Mucosa of descending colon (tissue), 3 donors: ENCODE results near the gene CHRNA9. TPM values are rescaled to one million over a fixed set of nuclear protein-coding genes. Genes with fewer than 3 reads are reported as not detected.
"Not testable (repeated sequence)": the region's sequence is repeated elsewhere in the genome, so short reads cannot be mapped to it uniquely, and the experiment has no call there.

Experiments used
- ATAC-seq: fragments of 200-7000 bp; cut with Tn5 transposase; one replicate; pipeline ENCODE4 v1.9.1; 2020; ENCODE audit warnings: mild to moderate bottlenecking, moderate library complexity
- DNase-seq, 3 donors: peaks; one replicate each; pipeline ENCODE4 v3.0.0-alpha.2; 2020
- H3K36me3 ChIP-seq: fragments of 200-600 bp; one replicate; pipeline ENCODE4 v1.8.0; 2021; ENCODE audit warnings: low read depth, mild to moderate bottlenecking
- H3K4me1 ChIP-seq: fragments of 200-600 bp; one replicate; pipeline ENCODE4 v1.8.0; 2021; ENCODE audit warnings: low read depth, mild to moderate bottlenecking
- H3K4me3 ChIP-seq: fragments of 200-600 bp; one replicate; pipeline ENCODE4 v1.8.0; 2021; ENCODE audit warnings: mild to moderate bottlenecking
- H3K9me3 ChIP-seq: fragments of 200-600 bp; one replicate; pipeline ENCODE4 v1.8.0; 2021; ENCODE audit warnings: mild to moderate bottlenecking
- intact Hi-C, 2 donors: fragments of 100-400 bp; cut with DNase I in 1 of 2; cut with micrococcal nuclease in 1 of 2; formaldehyde crosslinking; loops; one replicate each; pipeline versions ENCODE4 v1.11.0 to v1.11.1; 2022; cut with DNase I, micrococcal nuclease
- long read RNA-seq, 2 donors: library from polyadenylated mRNA; unstranded; transcript quantifications; one replicate each; pipeline ENCODE4 v2.0.0, GENCODE V29; 2019 to 2021
- total RNA-seq, 3 donors: library from RNA; stranded (reverse); fragmentation: NEBNext Ultra II Directional in 2 of 3; extraction: Animal tissue kit (Norgen Biotek cat#: 25700) in 2 of 3; gene quantifications; one replicate each; pipeline versions ENCODE4 v1.2.1 to v1.2.4, GENCODE V29; 2021 to 2023
- TF ChIP-seq, protein P1 (sequence below): fragments of 200-600 bp; IDR thresholded peaks from one replicate; pipeline ENCODE4 v1.8.0; 2022; ENCODE audit warnings: antibody characterized with exemption, mild to moderate bottlenecking
- donor health status: DM: no; HTN: no; CAD: no; lungs with moderate emphysema.
- donor health status: DM: no; HTN: no; CAD: no.
- donor health status: DM: no; HTN: yes; CAD: no.

CHRNA9 gene, protein sequence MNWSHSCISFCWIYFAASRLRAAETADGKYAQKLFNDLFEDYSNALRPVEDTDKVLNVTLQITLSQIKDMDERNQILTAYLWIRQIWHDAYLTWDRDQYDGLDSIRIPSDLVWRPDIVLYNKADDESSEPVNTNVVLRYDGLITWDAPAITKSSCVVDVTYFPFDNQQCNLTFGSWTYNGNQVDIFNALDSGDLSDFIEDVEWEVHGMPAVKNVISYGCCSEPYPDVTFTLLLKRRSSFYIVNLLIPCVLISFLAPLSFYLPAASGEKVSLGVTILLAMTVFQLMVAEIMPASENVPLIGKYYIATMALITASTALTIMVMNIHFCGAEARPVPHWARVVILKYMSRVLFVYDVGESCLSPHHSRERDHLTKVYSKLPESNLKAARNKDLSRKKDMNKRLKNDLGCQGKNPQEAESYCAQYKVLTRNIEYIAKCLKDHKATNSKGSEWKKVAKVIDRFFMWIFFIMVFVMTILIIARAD
- not detected for total RNA-seq
- long read RNA-seq, donor 1 = 0 reads
- long read RNA-seq, donor 2 = 0 reads

DNA sequence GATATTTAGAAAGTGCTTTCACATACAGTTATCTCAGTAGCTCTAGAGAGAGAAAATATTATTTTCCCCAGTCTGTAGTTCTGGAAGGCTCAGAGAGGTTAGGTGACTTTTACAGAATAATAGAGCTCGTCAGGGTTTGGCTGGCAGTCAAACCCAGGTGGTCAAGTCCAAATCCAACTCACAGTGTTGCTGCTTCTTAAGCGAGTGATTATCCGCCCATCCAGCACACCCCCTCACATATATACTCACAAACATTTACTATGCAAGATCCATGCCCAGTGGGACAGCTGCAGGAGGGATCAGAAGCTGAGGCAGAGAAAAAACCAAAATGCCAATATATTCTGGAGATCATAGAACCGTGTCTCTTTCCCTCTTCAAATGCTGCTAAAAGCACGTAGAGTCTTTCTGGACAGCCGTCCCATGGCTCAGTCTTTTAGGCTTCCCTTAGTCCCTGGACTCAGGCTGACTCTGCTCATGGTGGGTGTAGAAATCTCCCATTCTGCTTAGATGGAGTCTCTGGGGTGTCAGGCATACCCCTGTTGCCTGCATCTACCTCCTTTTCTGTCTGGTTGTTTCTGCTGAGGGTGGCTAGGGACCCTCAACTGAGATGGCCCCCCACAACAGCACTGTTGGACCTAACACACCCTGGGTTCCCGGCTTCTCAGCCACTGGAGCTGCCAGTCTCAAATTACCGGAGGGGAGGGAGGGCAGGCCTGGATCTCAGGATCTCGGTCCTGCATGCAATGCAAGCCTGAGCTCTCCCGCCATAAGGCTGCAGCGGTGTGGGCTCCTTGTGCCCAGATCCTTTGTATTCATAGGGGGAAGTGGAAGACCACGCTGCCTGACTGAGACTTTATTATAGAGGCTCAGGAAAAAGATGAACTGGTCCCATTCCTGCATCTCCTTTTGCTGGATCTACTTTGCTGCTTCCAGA is at the start of gene CHRNA9:
CHRNA9 (plus strand) TSS at position 743 of the 934 bp plus-strand sequence; CDS start at position 878, 135 bp downstream.
- Histone ChIP-seq H3K4me3 (no peak within 1 kb of the TSS), H3K4me1 (no peaks in the 10 kb centered on the region), H3K36me3 (no peaks in the 10 kb centered on the region), H3K9me3 (no peaks in the 10 kb centered on the region)
- intact Hi-C loops = no loop called here
- no peak for ATAC-seq
- TF ChIP-seq, protein P1, sequence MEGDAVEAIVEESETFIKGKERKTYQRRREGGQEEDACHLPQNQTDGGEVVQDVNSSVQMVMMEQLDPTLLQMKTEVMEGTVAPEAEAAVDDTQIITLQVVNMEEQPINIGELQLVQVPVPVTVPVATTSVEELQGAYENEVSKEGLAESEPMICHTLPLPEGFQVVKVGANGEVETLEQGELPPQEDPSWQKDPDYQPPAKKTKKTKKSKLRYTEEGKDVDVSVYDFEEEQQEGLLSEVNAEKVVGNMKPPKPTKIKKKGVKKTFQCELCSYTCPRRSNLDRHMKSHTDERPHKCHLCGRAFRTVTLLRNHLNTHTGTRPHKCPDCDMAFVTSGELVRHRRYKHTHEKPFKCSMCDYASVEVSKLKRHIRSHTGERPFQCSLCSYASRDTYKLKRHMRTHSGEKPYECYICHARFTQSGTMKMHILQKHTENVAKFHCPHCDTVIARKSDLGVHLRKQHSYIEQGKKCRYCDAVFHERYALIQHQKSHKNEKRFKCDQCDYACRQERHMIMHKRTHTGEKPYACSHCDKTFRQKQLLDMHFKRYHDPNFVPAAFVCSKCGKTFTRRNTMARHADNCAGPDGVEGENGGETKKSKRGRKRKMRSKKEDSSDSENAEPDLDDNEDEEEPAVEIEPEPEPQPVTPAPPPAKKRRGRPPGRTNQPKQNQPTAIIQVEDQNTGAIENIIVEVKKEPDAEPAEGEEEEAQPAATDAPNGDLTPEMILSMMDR = no peak
- no peak for DNase-seq

DNA sequence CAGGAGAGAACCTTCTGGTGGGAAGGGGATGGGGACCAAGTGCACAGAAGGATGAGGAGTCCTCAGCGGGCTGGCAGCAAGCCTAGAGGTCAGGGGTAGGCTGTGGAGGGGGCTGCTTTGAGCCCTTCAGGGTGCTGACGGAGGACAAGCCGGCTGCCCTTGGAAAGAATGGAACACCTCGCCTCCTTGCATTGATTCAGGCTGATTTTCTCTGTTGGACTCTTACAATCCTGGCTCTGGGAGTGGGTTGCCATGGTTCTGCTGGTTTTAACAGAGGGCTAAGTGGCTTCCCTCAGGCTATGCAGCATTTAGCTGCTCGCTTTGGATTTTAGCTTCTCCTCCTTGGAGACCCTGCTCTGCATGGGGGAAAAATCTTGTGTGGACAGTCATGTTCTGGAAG is 49.4 kb upstream of the CHRNA9 start:
- H3K4me1 ChIP-seq = peaks cover 3% of the 10 kb centered on the region
- H3K4me3 ChIP-seq = no peak overlapping the region
- intact Hi-C loops = no loop called here
- no peaks in the 10 kb centered on the region for H3K36me3 ChIP-seq
- TF ChIP-seq, protein P1 = no peak
- no peaks in the 10 kb centered on the region for H3K9me3 ChIP-seq
- DNase-seq (no peak), ATAC-seq (no peak)

DNA sequence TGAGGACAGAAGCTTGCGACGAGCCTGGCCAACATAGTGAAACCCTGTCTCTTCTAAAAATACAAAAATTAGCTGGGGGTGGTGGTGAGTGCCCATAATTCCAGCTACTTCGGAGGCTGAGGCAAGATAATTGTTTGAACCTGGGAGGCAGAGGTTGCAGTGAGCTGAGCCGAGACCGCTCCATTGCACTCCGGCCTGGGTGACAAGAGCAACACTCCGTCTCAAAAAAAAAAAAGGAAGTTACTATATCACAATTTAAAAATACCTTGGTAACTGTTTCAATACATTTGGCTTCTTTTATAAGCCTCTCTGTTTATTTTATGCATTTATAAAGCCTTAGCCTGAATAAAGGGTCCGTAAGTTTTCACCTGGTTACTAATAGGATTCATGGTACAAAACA is 46.6 kb upstream of the CHRNA9 start:
- peaks cover 3% of the 10 kb centered on the region for H3K4me1 ChIP-seq
- DNase-seq (no peak), ATAC-seq (no peak)
- no peak overlapping the region for H3K4me3 ChIP-seq
- TF ChIP-seq, protein P1 = no peak
- no peaks in the 10 kb centered on the region for H3K9me3 ChIP-seq
- no peaks in the 10 kb centered on the region for H3K36me3 ChIP-seq
- intact Hi-C loops = no loop called here

DNA sequence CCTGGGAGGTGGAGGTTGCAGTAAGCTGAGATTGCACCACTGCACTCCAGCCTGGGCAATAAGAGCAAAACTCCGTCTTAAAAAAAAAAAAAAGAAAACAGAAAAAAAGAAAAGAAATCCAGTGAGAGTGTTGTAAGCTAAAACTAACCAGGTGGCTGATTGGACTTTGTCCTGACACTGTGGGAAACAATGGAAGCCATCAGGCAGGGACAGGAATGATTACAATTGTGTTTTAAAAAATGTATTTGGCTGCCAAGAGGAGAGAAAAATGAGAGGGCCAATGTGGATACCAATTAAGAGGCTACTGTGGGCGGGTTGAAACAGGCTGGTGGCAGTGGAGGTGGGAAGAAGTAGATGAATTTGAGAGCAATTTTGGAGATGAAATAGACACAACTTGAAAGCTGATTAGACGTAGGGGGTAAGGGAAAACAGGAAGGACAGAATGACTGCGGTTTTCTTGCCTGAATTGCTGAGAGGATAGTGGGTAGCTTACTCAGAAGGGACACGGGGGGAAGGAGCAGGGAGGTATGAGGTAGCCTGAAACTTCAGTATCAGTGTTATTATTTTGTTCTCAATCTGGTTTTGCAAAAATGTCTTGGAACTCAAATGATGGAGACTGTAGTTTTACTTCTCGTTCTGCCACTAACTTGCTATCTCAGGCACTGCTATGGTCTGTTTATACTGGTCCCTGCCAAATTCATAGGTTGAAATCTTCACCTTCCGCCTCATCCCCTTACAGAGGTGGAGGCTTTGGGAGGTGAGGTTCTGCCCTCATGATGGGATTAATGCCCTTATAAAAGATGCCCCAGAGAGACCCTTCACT is 45.6 kb upstream of the CHRNA9 start:
- Histone ChIP-seq H3K36me3 (no peaks in the 10 kb centered on the region), H3K4me3 (no peak overlapping the region), H3K4me1 (peaks cover 3% of the 10 kb centered on the region), H3K9me3 (no peaks in the 10 kb centered on the region)
- intact Hi-C loops = no loop called here
- DNase-seq (no peak), ATAC-seq (peak; percentile 58)
- TF ChIP-seq, protein P1 = no peak

DNA sequence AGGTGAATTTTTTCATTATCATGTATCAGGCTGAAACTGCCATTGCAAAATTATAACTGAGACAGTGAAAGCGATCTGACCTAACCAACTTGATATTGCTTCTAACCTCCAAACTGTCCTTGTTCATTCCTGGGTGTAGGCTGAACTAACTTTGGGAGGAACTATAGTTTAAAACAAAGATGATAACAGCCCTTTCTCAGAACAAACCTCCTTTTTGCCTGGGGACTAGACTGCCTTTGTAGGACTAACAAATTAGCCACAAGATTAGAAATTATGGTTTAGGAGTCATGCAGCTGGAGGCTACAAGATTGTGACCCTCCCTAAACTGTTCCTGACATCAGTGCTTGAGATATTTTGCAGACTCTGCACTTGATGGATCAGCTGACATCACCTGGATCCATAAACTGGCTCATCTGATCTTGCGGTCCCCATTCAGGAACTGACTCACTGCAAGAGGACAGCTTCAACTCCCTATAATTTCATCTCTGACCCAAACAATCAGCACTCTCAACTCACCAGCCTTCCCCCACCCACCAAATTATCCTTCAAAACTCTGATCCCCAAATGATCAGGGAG is 44.4 kb upstream of the CHRNA9 start:
- H3K4me1 ChIP-seq, intact Hi-C loops, H3K9me3 ChIP-seq, H3K36me3 ChIP-seq, DNase-seq, H3K4me3 ChIP-seq, ATAC-seq: not testable (repeated sequence)
